Stimulated activated CD4-positive, alpha-beta T cell treated with anti-CD3 and anti-CD28 coated beads, Interleukin-4, amount 100 ng/mL, for 1 hour (primary cell): ENCODE results near the gene RABGEF1.
"Not testable (repeated sequence)": the region's sequence is repeated elsewhere in the genome, so short reads cannot be mapped to it uniquely, and the experiment has no call there.

ENCODE experiments used
- DNase-seq: peaks from one replicate; pipeline ENCODE4 v3.0.0-alpha.2; 2020

The RABGEF1 gene

DNA sequence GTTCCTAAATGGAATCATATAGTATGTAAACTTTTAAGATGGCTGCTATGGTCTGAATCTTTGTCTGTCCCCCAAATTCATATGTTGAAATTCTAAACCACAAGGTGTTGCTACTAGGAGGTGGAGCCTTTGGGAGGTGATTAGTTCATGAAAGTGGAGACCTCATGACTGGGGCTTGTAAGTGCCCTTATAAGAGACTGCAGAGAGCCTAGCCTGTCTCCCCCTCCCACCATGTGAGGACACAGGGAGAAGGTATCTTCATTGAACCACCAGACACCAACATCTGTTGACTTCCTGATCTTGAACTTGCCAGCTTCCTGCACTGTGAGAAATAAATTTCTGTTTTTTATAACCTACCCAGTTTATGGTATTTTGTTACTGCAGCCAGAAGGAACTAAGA lies 27.0 kb downstream of the RABGEF1 start:
- not testable (repeated sequence) for DNase-seq

GRCh38 chr7:66768865-66769832 lies 28.6 kb downstream of the RABGEF1 start:
- DNase-seq, result no peak

DNA sequence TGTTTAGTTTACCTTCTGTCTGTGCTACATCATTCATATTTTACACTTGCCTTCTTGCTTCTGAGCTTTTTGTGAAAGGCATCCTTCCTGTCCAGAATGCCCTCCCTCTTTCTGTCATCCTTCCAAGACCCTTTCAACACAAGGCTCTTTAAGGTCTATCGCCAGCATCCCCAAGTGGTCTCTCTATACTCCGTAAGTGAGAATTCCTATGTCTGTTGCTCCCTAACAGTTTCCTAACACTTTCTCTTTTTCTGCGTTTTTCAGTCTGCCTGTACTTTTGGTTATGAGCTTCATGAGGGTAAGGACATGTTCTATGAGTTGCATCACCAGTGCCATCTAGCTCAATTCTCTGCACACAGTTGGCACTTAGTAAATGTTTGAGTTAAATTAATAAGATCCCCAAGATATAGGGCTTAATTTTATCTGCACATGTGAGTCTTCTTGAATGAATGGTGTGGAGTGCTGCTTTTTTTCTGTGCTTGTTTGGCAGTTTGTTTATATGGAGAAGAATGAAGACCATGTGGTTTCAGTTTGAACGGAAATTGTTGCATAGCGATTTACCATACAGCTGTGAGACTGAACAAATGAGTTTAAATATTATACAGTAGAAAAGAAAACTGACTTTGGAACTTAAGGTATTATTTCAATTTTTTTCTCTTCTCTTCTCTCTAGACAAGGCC lies 29.4 kb downstream of the RABGEF1 start:
- no peak for DNase-seq

DNA sequence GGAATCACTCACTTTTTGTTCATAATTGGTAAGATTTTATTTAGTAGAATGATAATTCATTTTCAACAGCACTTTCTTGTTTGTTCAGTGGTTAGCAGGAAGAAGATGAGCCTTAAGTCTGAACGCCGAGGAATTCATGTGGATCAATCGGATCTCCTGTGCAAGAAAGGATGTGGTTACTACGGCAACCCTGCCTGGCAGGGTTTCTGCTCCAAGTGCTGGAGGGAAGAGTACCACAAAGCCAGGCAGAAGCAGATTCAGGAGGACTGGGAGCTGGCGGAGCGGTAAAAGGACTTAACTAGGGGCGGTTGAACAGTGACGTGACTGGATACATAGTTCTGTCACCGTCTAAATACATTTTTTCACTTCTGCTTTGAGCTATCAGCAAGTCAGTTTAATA lies 31.3 kb downstream of the RABGEF1 start:
- DNase-seq, result no peak

DNA sequence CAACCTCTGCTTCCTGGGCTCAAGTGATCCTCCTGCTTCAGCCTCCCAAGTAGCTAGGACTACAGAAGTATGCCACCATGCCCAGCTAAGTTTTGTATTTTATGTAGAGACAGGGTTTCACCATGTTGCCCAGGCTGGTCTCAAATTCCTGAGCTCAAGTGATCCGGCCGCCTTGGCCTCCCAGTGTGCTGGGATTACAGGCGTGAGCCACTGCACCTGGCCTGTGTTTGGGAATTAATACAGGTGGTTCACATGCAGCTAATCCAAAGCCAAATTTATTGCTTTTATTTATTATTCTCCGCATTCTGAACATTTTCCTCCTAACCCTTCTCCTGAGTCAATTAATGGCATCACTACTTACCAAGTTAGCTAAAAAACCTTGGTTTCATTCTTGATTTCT lies 33.2 kb downstream of the RABGEF1 start:
- not testable (repeated sequence) for DNase-seq

DNA sequence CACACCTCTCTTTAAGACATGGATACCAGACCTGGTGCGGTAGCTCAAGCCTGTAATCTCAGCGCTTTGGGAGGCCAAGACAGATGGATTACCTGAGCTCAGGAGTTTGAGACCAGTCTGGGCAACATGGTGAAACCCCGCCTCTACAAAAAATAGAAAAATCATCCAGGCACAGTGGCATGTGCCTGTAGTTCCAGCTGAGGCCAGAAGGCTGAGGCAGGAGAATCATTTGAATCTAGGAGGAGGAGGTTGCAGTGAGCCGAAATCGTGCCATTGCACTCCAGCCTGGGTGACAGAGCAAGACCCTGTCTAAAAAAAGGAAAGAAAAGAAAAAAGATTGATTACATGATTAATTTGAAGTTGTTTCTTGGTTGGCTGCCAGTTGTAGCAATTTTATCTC lies 35.9 kb downstream of the RABGEF1 start:
- not testable (repeated sequence) for DNase-seq

GRCh38 chr7:66776800-66777442 lies 36.4 kb downstream of the RABGEF1 start:
- no peak for DNase-seq

- no peak for DNase-seq
Observed at GRCh38 chr7:66778201-66778600, 37.7 kb downstream of the RABGEF1 start.

- DNase-seq, result no peak
Observed at GRCh38 chr7:66779669-66780409, 39.3 kb downstream of the RABGEF1 start.

GRCh38 chr7:66781408-66782090 lies 41.0 kb downstream of the RABGEF1 start:
- DNase-seq, result no peak

- not testable (repeated sequence) for DNase-seq
Observed at GRCh38 chr7:66782875-66783274, 42.3 kb downstream of the RABGEF1 start.

GRCh38 chr7:66783887-66784595 lies 43.5 kb downstream of the RABGEF1 start:
- not testable (repeated sequence) for DNase-seq

GRCh38 chr7:66790196-66790595 lies 49.7 kb downstream of the RABGEF1 start:
- no peak for DNase-seq

DNA sequence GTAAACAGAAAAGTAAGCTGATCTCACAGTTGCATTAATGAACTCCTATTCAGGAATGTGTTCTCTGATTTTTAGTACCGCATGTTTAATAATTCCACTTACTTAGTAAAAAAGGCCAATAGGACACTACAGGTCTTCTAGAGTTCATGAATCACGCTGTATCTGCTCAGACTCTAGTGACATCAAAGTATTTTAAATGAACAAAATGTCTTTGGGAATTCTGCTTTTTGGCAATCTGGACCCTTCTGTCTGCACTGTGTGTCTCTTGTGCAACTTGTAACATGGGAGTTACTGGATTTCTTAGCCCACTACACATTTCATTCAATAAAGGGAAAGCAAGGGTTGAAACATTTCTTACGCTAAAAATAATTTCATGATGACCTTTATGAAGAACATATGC lies 50.2 kb downstream of the RABGEF1 start:
- DNase-seq, result no peak

DNA sequence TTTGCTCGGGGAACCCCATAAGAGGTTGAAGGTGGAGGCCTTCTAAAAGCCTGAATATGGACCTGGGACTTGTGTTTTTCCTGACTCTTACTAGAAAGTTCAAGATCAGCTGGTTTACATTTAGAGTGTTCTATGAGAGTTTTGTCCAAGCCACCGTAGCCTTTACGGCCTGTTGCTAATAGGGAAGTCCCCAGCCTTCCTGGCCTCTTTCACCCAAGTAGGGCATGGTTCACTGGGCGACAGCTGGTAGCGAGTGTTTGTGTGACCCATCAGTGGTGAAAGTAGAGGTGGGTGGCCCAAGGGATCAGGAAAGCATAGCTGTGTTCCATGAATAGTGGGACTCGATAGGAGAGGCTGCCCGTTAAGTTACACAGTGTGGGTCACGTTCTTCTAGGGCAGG lies 60.1 kb downstream of the RABGEF1 start:
- no peak for DNase-seq

DNA sequence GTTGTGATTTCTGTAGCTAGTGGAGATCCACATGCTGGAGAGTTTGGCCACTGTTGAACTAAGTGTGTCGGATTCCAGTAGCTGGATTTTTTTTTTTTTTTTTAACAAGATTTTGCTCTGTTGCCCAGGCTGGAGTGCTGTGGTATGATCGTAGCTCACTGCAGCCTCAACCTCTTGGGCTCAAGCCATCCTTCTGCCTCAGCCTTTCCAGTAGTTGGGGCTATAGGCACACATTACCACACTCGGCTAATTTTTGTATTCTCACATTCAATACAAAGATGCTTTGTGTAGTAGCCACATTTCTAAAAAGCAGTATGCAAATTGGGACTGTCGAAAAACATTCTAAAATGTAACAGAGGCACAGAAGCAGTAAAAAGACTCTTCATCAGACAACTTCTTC lies 63.5 kb downstream of the RABGEF1 start:
- no peak for DNase-seq

GRCh38 chr7:66807736-66808135 lies 67.2 kb downstream of the RABGEF1 start:
- no peak for DNase-seq

DNA sequence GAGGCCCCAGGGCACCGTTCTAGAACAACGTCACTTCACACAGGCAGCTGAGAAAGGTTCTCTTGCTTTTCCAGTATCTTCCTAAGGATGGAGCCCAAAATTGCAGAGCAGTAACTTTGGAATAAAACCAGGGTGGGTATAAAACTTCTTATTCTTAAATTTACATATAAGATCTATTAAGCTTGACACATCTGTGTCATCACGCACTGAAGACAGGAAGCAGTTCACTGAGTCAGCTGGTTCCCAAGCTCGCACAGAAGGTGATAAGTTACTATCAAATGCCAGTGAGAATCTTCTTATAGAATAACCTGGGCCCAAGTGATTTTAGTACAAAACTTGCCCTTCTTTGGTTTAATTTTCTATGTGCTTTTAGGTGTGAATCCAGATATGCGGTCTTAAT lies 70.2 kb downstream of the RABGEF1 start:
- DNase-seq, result no peak

GRCh38 chr7:66815186-66815875 lies 74.8 kb downstream of the RABGEF1 start:
- DNase-seq, result not testable (repeated sequence)

DNA sequence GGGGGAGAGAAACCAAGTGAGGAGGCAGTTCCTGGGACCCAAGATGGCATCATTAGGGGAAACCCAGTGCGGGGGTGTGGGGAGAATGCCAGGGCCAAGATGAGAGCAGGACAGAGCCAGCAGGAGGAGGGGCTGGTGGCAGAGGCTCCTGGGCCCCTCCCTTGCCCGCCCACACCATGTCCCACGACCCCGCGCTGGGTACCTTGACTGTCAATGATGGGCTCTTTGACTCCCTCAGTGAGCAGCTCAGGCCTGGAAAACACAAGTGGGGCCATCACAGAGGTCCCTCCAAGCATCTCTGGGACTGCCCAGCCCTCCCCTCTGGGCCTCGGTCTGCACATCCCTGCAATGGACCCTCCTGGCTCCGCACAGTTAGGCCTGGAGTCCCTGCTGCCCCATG lies 75.4 kb downstream of the RABGEF1 start:
- no peak for DNase-seq

DNA sequence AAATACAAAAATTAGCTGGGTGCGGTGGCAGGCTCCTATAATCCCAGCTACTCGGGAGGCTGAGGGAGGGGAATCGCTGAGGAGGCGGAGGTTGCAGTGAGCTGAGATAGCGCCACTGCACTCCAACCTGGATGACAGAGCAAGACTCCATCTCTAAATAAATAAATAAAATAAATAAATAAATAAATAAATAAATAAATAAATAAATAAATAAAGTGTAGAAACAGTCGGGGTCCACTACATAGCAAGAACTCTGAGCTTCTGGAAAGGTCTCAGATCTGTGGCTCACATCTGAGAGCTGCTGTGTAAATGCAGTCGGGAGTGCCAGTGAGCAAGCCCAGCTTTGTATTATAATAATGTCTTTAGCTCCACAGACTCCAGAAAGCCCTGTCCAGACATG lies 76.1 kb downstream of the RABGEF1 start:
- DNase-seq, result not testable (repeated sequence)
